ENCODE data around the gene PPP6R3.

The PPP6R3 gene

GRCh38 chr11:68661014-68661413, 200.5 kb downstream of the PPP6R3 start:
- no peak for TF ChIP-seq TOX (CRISPR knock-in tag; IDR thresholded peaks at IDR 0.05; ENCODE audit: borderline replicate concordance)
- no peak for TF ChIP-seq CSRNP3 (CRISPR knock-in tag; IDR thresholded peaks at IDR 0.05)
- TF ChIP-seq ZNF70 (CRISPR knock-in tag; IDR thresholded peaks at IDR 0.05), result no peak
- TF ChIP-seq ZNF565 (CRISPR knock-in tag; conservative IDR thresholded peaks at IDR 0.05; ENCODE audit: low read depth), result no peak
- TF ChIP-seq ARNTL (CRISPR knock-in tag; IDR thresholded peaks at IDR 0.05; ENCODE audit: borderline replicate concordance, low read depth), result no peak
- TF ChIP-seq SNAI2 (CRISPR knock-in tag; IDR thresholded peaks at IDR 0.05), result no peak
- TF ChIP-seq ZC3H10 (CRISPR knock-in tag; IDR thresholded peaks at IDR 0.05), result no peak
- no peak for TF ChIP-seq PPARA (CRISPR knock-in tag; IDR thresholded peaks at IDR 0.05; ENCODE audit: borderline replicate concordance)
- no peak for TF ChIP-seq CREB5 (CRISPR knock-in tag; IDR thresholded peaks at IDR 0.05; ENCODE audit: low read depth)
- no peak for TF ChIP-seq TCF4 (CRISPR knock-in tag; IDR thresholded peaks at IDR 0.05; ENCODE audit: borderline replicate concordance)
- no peak for TF ChIP-seq RARB (CRISPR knock-in tag; IDR thresholded peaks at IDR 0.05)
- no peak for TF ChIP-seq POU6F1 (CRISPR knock-in tag; IDR thresholded peaks at IDR 0.05; ENCODE audit: borderline replicate concordance, low read depth)
- no peak for TF ChIP-seq PATZ1 (CRISPR knock-in tag; IDR thresholded peaks at IDR 0.05; ENCODE audit: borderline replicate concordance)
- TF ChIP-seq CSDC2 (CRISPR knock-in tag; IDR thresholded peaks at IDR 0.05), result no peak
- TF ChIP-seq GLIS3 (CRISPR knock-in tag; IDR thresholded peaks at IDR 0.05), result no peak
- TF ChIP-seq ISL1 (CRISPR knock-in tag; IDR thresholded peaks at IDR 0.05), result no peak
- TF ChIP-seq TSHZ2 (CRISPR knock-in tag; IDR thresholded peaks at IDR 0.05), result no peak
- TF ChIP-seq ZNF8 (CRISPR knock-in tag; IDR thresholded peaks at IDR 0.05), result no peak
- TF ChIP-seq ZFP30 (CRISPR knock-in tag; IDR thresholded peaks at IDR 0.05), result no peak

GRCh38 chr11:68661697-68662603, 201.4 kb downstream of the PPP6R3 start:
- ATAC-seq, result peak; percentile 63
- TF ChIP-seq ZNF8 (CRISPR knock-in tag; IDR thresholded peaks at IDR 0.05) (no peak), CREB5 (CRISPR knock-in tag; IDR thresholded peaks at IDR 0.05; ENCODE audit: low read depth) (peak; percentile 28; the same call in 1 of the 2 replicates), TCF4 (CRISPR knock-in tag; IDR thresholded peaks at IDR 0.05; ENCODE audit: borderline replicate concordance) (peak; percentile 94), RARB (CRISPR knock-in tag; IDR thresholded peaks at IDR 0.05) (no peak), ZFP30 (CRISPR knock-in tag; IDR thresholded peaks at IDR 0.05) (no peak), ARNTL (CRISPR knock-in tag; IDR thresholded peaks at IDR 0.05; ENCODE audit: borderline replicate concordance, low read depth) (peak; percentile 58; the same call in 1 of the 2 replicates), ZNF70 (CRISPR knock-in tag; IDR thresholded peaks at IDR 0.05) (peak; percentile 78), ISL1 (CRISPR knock-in tag; IDR thresholded peaks at IDR 0.05) (peak; percentile 93), PPARA (CRISPR knock-in tag; IDR thresholded peaks at IDR 0.05; ENCODE audit: borderline replicate concordance) (no peak), CSDC2 (CRISPR knock-in tag; IDR thresholded peaks at IDR 0.05) (no peak), CSRNP3 (CRISPR knock-in tag; IDR thresholded peaks at IDR 0.05) (no peak; the same call in 1 of the 2 replicates), ZC3H10 (CRISPR knock-in tag; IDR thresholded peaks at IDR 0.05) (no peak), TOX (CRISPR knock-in tag; IDR thresholded peaks at IDR 0.05; ENCODE audit: borderline replicate concordance) (no peak), OSR1 (CRISPR knock-in tag; IDR thresholded peaks at IDR 0.05) (no peak), ZNF565 (CRISPR knock-in tag; conservative IDR thresholded peaks at IDR 0.05; ENCODE audit: low read depth) (no peak), TSHZ2 (CRISPR knock-in tag; IDR thresholded peaks at IDR 0.05) (peak; percentile 94), GLIS3 (CRISPR knock-in tag; IDR thresholded peaks at IDR 0.05) (0 out of 2 replicates have a peak, but pooled peaks have one; percentile 34)

More at GRCh38 chr11:68661014-68661413, 200.5 kb downstream of the PPP6R3 start:
- ATAC-seq, result no peak
